Choroid plexus epithelial cell (primary cell): ENCODE results near the gene KCNK5.
A peak's percentile ranks its signal among the peaks of the same experiment; 100 is the strongest.

Experiments
- DNase-seq: peaks from one replicate; pipeline ENCODE4 v3.0.0-alpha.2; 2010; ENCODE audit warnings: low read depth
- H3K4me3 ChIP-seq: 2 replicates; pipeline ENCODE4 v1.5.1; 2011; ENCODE audit warnings: low read depth, mild to moderate bottlenecking, control low read depth, low read length, moderate library complexity
- CTCF ChIP-seq: conservative IDR thresholded peaks from 2 replicates; pipeline ENCODE4 v1.5.1; 2011; ENCODE audit warnings: low read depth, mild to moderate bottlenecking, control low read depth, inconsistent platforms, low read length, moderate library complexity

KCNK5 gene

GRCh38 chr6:39218868-39219567 lies 10.3 kb downstream of the KCNK5 start:
- H3K4me3 ChIP-seq = no peak overlapping the region
- peak; percentile 14 for DNase-seq
- no peak for TF ChIP-seq CTCF

GRCh38 chr6:39217177-39217864 lies 12.0 kb downstream of the KCNK5 start:
- TF ChIP-seq CTCF = no peak
- no peak overlapping the region for H3K4me3 ChIP-seq
- DNase-seq = no peak

- DNase-seq = no peak
- no peak for TF ChIP-seq CTCF
Measured at GRCh38 chr6:39215640-39216158, 13.6 kb downstream of the KCNK5 start.

GRCh38 chr6:39214846-39215639 lies 14.2 kb downstream of the KCNK5 start:
- TF ChIP-seq CTCF = no peak
- no peak for DNase-seq

More at GRCh38 chr6:39215640-39216158, 13.6 kb downstream of the KCNK5 start:
- no peak overlapping the region for H3K4me3 ChIP-seq

GRCh38 chr6:39214120-39214813 lies 15.0 kb downstream of the KCNK5 start:
- no peak overlapping the region for H3K4me3 ChIP-seq
- no peak for TF ChIP-seq CTCF
- DNase-seq = no peak

More at GRCh38 chr6:39214846-39215639, 14.2 kb downstream of the KCNK5 start:
- no peak overlapping the region for H3K4me3 ChIP-seq

- no peak for TF ChIP-seq CTCF
- no peak for DNase-seq
- no peak overlapping the region for H3K4me3 ChIP-seq
Measured at GRCh38 chr6:39213195-39213920, 15.9 kb downstream of the KCNK5 start.
